B cell (primary cell): ENCODE results near the gene TSPAN33.

Source experiments
- CTCF ChIP-seq: fragments of 200-600 bp; IDR thresholded peaks from one replicate; pipeline ENCODE4 v1.8.0; 2022; ENCODE audit warnings: antibody characterized with exemption, mild to moderate bottlenecking
- EZH2 ChIP-seq: IDR thresholded peaks from 2 replicates; pipeline ENCODE4 v1.6.1; 2012; ENCODE audit warnings: borderline replicate concordance, low read depth, mild to moderate bottlenecking, moderate library complexity, low read length; ENCODE audit not compliant: insufficient read depth, poor library complexity, severe bottlenecking

GRCh38 chr7:129147731-129148130 is 3.2 kb downstream of the TSPAN33 start:
- TF ChIP-seq EZH2 (no peak), CTCF (no peak)
